ENCODE measurements around the gene ZDHHC6. TPM values are rescaled to one million over a fixed set of nuclear protein-coding genes. Genes with fewer than 3 reads are reported as not detected.

Gene ZDHHC6
- total RNA-seq, 1 experiment from 2014 or later, result 40.3 TPM

GRCh38 chr10:112402917-112403316 is 43.8 kb downstream of the ZDHHC6 start:
- no peak overlapping the region for H3K27ac ChIP-seq (ENCODE audit: low read length)
- TF ChIP-seq TCF7L2 (IDR thresholded peaks at IDR 0.05; ENCODE audit: low read depth, low read length) (no peak), CTCF (IDR thresholded peaks at IDR 0.05) (no peak), SIN3A (IDR thresholded peaks at IDR 0.05; ENCODE audit: borderline replicate concordance, insufficient read depth, low read depth, low read length) (no peak), REST (IDR thresholded peaks at IDR 0.05; ENCODE audit: insufficient read depth in 1 of 2, low read depth in 2 of 2, low read length in 1 of 2) (no peak), POLR2AphosphoS5 (IDR thresholded peaks at IDR 0.05; ENCODE audit: low read depth, low read length) (no peak)
- no peaks in the 10 kb centered on the region for H3K4me1 ChIP-seq (ENCODE audit: control insufficient read depth, insufficient read depth, low read length)
- no peaks in the 10 kb centered on the region for H3K36me3 ChIP-seq (ENCODE audit: control insufficient read depth, insufficient read depth, low read length)
- no peak overlapping the region for H3K4me3 ChIP-seq (ENCODE audit: low read depth in 2 of 2, low read length in 2 of 2)
- no peak for DNase-seq (ENCODE audit: low read depth, low spot score)
- ChIA-PET POLR2A (no interaction called here), CTCF (no interaction called here)
- in situ Hi-C loops (cut with HindIII; ENCODE audit: low pct_unique_long_range_greater_than_20kb, low sequenced_read_pairs) (no loop called here), intact Hi-C loops (cut with micrococcal nuclease; ENCODE audit: unreplicated experiment) (no loop called here)
- no peak for ATAC-seq
- H3K27me3 ChIP-seq (ENCODE audit: control insufficient read depth, insufficient read depth, low read length), result peaks cover 19% of the 10 kb centered on the region
- no TSS peak for BruUV-seq (replicated peaks)
- H3K9me3 ChIP-seq (ENCODE audit: control insufficient read depth, insufficient read depth, low read depth, low read length), result no peaks in the 10 kb centered on the region

GRCh38 chr10:112397592-112397991 is 49.1 kb downstream of the ZDHHC6 start:
- no peaks in the 10 kb centered on the region for H3K4me1 ChIP-seq (ENCODE audit: control insufficient read depth, insufficient read depth, low read length)
- ATAC-seq, result no peak
- H3K27ac ChIP-seq (ENCODE audit: low read length), result no peak overlapping the region
- in situ Hi-C loops (cut with HindIII; ENCODE audit: low pct_unique_long_range_greater_than_20kb, low sequenced_read_pairs), result no loop called here
- TF ChIP-seq CTCF (IDR thresholded peaks at IDR 0.05) (no peak), SIN3A (IDR thresholded peaks at IDR 0.05; ENCODE audit: borderline replicate concordance, insufficient read depth, low read depth, low read length) (no peak), POLR2AphosphoS5 (IDR thresholded peaks at IDR 0.05; ENCODE audit: low read depth, low read length) (no peak), REST (IDR thresholded peaks at IDR 0.05; ENCODE audit: insufficient read depth in 1 of 2, low read depth in 2 of 2, low read length in 1 of 2) (no peak), TCF7L2 (IDR thresholded peaks at IDR 0.05; ENCODE audit: low read depth, low read length) (no peak)
- H3K36me3 ChIP-seq (ENCODE audit: control insufficient read depth, insufficient read depth, low read length), result no peaks in the 10 kb centered on the region
- no peak overlapping the region for H3K4me3 ChIP-seq (ENCODE audit: low read depth in 2 of 2, low read length in 2 of 2)
- CTCF ChIA-PET, result no interaction called here
- H3K27me3 ChIP-seq (ENCODE audit: control insufficient read depth, insufficient read depth, low read length), result peaks cover 31% of the 10 kb centered on the region
- no TSS peak for BruUV-seq (replicated peaks)
- POLR2A ChIA-PET, result no interaction called here
- intact Hi-C loops (cut with micrococcal nuclease; ENCODE audit: unreplicated experiment), result no loop called here
- H3K9me3 ChIP-seq (ENCODE audit: control insufficient read depth, insufficient read depth, low read depth, low read length), result no peaks in the 10 kb centered on the region
- DNase-seq (ENCODE audit: low read depth, low spot score), result no peak

Data from Panc1 (cell line).